Renal cortical epithelial cell (primary cell): ENCODE measurements around the gene ABCA4. TPM values are rescaled to one million over a fixed set of nuclear protein-coding genes. Genes with fewer than 3 reads are reported as not detected.
"Not testable (repeated sequence)": the region's sequence is repeated elsewhere in the genome, so short reads cannot be mapped to it uniquely, and the experiment has no call there.

Experiments used
- DNase-seq: peaks from one replicate; pipeline ENCODE4 v3.0.0-alpha.2; 2011; ENCODE audit warnings: low read depth
- total RNA-seq: library from RNA; depleted of rRNA; stranded (reverse); fragments of >200 nt; gene quantifications from 2 replicates; pipeline ENCODE4 v1.2.3, GENCODE V29; 2014

ABCA4 gene
- 0.52 and 1.3 TPM in 2 replicates for total RNA-seq

GRCh38 chr1:94120991-94121390 is at the start of gene ABCA4:
TSS of gene ABCA4 (minus strand) at chr1:94121148. CDS start at chr1:94121045, 103 bp downstream.
- no peak for DNase-seq

DNA sequence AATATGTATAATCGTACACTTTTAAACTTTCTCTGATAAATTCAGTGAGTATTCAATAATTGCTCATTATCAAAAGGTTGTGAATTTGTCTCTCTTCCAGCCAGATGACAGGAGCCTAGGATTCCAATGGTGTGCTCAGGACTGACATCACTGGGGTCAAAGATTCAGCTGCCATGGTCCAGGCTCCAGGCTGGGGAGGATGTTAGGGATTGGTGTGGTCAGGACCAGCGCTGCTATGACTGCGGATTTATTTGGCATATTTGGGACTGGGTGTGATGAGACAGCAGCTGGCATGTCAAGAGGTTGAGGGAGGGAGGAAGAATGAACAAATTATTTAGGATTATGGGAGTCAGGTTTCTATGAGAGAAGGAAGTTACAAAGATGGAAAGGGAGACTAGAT is 48.2 kb upstream of the ABCA4 start:
- DNase-seq, result no peak

- DNase-seq, result no peak
These were observed 44.9 kb upstream of the ABCA4 start for GRCh38 chr1:94165843-94166242.

DNA sequence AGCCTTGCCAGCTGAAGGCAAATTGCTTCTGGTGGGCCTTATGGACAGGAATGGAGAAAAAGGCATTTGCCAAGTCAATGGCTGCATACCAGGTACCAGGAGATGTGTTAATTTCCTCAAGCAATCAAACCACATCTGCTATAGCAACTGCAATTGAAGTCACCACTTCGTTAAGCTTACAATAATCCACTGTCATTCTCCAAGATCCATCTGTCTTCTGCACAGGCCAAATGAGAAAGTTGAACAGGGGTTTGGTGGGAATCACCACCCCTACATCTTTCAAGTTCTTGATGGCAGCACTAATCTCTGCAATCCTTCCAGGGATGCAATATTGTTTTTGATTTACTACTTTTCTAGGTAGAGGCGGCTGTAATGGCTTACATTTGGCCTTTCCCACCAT is 43.9 kb upstream of the ABCA4 start:
- not testable (repeated sequence) for DNase-seq

GRCh38 chr1:94164121-94164520 is 43.2 kb upstream of the ABCA4 start:
- not testable (repeated sequence) for DNase-seq

DNA sequence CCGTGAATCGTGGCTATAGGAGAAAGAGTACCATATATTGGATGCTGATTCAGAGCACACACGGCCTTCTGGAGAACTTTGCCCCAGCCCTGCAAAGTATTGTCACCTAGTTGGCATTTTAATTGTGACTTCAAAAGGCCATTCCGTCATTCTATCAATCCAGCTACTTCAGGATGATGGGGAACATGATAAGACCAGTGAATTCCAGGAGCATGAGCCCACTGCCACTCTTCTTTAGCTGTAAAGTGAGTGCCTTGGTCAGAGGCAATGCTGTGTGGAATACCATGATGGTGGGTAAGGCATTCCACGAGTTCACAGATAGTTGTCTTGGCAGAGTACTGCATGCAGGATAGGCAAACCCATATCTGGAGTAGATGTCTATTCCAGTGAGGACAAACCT is 42.3 kb upstream of the ABCA4 start:
- DNase-seq, result not testable (repeated sequence)

DNA sequence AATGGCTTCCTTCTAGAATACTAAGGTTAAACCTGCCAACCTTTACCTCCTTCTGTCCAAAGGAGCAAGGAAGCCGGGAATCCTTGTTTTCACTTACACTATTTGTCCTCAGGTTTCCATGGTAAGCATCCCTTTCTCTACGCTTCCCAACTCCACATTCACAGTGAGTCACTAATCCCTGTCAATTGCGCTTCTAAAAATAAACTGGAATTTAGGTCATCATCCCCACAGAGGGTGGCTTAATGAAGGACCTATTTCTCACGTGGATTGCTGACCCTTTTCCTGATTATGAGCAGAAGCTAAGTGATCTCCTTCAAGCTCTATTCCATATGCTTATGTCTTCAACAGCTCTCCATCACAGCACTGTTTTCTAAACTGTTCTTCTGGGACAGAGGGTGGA is 39.9 kb upstream of the ABCA4 start:
- DNase-seq, result peak; percentile 92

DNA sequence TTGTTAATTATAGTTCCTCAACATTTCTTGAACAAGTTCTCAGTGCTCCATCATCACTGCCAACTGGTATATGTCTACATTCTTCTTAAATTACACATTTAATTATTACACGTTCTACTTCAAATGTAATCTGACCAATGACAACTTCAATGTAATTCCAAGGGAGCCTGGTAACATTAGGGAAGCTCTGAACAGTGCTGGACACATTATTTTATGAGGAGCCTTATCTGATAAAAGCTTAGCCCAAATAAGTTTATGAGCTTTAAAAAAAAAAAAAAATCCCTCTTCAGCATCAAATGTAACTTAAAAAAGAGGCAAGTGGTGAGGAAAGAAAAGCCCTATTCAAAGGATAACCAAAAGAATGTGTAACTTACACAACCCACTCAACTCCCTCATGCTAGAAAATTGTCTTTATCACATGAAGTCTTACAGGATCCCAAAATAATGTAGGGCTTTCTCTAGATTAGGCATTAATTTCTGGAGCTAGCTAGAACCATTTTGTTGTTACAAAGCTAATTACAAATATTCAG is 35.2 kb upstream of the ABCA4 start:
- no peak for DNase-seq

GRCh38 chr1:94154989-94155388 is 34.0 kb upstream of the ABCA4 start:
- no peak for DNase-seq

- DNase-seq, result no peak
These were observed 32.2 kb upstream of the ABCA4 start for GRCh38 chr1:94153133-94153532.

GRCh38 chr1:94149166-94149565 is 28.2 kb upstream of the ABCA4 start:
- not testable (repeated sequence) for DNase-seq

GRCh38 chr1:94146273-94146672 is 25.3 kb upstream of the ABCA4 start:
- DNase-seq, result no peak

- no peak for DNase-seq
These were observed 23.9 kb upstream of the ABCA4 start for GRCh38 chr1:94144836-94145235.

DNA sequence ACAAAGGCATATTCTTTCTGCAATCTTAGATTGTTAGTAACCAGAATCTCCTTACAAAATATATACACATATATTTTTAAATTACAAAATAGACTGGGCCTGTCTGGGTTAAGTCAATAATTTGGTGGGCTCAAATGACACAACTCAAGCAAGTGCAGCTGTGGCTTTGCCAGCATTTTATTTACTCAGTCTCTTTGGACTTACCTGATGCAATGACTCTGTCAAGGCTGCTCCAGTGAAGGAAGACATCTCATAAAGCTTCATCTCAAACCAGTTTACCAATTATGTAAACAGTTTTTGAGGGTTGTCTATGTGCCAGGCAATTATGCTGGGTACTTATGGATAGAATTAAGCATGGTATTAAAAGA is 22.8 kb upstream of the ABCA4 start:
- no peak for DNase-seq

DNA sequence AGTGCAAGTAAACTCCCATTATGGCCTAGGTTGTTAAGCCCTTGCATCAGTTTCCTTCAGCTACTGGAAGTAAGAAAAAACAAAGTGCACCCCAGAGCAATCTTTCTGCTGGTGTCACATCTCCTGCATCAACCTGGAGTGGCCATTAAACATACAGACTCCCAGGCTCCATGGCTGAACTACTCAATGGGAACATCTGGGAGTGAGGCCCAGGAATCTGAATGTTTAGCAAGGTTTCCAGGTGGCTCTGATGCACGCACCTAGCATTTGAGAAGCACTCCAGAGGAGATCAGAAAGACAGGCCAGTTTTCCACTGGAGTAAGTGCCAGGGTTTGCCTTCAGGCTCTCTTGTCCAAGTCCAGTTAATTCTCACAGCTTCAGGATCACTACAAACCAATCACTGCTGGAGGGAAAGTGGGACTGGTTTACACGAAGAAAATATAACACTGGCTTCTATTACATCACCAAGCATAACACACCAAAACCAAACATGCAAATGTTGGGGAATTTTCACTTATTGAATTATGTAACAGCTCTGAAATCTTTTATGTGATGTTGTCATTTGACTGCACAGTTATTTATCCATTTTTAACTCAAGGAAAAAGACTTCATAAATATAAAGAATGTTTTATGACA is 22.3 kb upstream of the ABCA4 start:
- DNase-seq, result no peak

DNA sequence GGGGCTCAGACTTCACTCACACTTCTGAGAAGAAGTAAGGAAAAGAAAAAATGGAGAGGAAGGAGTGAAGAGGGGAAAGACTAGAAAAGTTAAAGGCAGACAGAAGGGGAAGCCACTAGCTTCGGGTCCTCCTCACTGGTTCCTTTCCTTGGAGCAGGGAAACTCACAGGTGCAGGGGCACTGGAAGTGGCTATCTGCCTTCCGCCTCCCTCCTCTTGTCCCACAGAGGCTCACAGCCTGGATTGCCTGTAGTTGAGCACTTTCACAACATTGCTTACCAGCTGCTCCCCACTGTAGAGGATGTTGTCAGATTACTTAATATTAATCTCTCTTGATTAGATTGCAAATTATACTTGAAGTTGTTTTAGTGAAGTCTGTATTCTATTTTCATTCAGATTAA is 21.6 kb upstream of the ABCA4 start:
- DNase-seq, result no peak

- DNase-seq, result peak; percentile 90
These were observed 21.1 kb upstream of the ABCA4 start for GRCh38 chr1:94142022-94142421.

DNA sequence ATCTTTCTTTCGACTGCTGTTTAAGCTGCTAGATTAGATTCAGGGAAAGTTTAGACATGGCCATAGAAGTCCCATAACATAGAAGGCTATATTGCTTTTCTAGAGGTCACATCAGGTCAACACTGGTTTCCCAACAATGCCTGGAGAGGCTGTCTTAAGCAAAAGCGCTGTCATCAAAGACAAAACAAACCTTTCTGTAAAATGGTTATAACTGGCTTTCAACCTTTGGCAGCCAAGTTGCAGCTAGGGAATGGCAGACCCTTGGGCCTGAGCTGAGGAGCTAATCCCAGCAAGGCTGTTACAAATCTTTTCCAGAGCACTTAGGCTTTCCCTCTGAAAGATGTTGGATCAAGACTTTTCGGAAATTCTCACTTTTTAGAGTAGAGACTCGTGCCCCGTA is 11.2 kb upstream of the ABCA4 start:
- no peak for DNase-seq

DNA sequence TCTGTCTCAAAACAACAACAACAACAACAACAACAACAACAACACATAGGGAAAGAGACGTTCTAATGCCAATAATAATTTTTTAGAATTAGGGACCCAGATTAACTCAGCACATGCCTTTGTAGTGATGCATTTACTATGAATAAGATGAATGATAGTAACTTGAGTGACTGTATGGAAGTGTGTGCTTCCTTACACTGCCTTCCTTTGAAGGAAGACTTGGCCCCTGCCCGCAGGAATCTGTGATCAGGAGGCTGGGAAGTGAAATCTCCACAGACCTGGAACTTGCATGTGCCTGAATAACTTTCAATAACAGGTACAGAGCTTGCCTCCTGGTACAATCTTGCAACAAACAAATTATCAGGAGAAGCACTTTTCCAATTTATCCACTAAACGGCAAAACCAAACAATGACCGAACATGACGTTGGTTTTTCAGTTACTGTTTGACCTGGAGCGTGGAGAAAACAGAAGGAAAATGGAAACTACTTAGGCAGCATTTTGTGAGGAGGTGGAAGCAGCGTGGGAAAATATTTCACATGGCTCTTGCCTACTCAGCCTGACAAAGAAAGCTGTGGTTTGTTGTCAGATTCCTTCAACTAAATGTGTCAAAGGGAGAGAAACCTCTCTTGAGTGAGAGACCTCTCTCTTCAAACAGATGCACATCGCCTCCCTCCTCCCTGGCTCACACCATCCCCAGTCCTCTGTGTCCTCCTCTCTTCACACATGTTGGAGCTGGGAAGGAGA is 10.1 kb upstream of the ABCA4 start:
- DNase-seq, result peak; percentile 98

DNA sequence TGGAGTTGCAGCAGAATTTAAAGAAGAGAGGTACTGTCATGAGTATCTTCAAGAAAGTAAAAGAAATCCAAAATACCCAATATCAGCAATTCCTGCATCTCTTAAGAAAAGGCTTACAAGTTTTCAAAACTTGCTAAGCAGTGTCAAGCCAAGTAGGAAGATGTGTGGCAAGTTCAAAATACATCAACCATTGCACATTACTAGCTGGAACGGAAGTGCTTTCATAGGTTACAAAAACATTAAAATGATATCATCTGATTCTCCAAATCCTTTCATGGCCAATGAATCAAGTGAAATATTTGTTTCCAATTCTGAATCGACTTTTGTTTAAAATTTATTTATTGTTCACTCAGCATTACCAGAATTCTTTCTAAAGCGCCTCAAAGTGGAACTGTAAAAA is 5.7 kb upstream of the ABCA4 start:
- DNase-seq, result peak; percentile 61

GRCh38 chr1:94125551-94126514 is 4.9 kb upstream of the ABCA4 start:
- peak; percentile 97 for DNase-seq

GRCh38 chr1:94124538-94124937 is 3.6 kb upstream of the ABCA4 start:
- no peak for DNase-seq
